RPMI8226 (cell line): ENCODE measurements around the gene CEL.

Experiments
- DNase-seq: peaks from one replicate; pipeline ENCODE4 v3.0.0-alpha.2; 2015

The CEL gene

GRCh38 chr9:133119103-133119845 is 57.5 kb downstream of the CEL start:
- no peak for DNase-seq

GRCh38 chr9:133119846-133120500 is 58.2 kb downstream of the CEL start:
- no peak for DNase-seq

- DNase-seq, result peak; percentile 31
These were observed 58.9 kb downstream of the CEL start for GRCh38 chr9:133120501-133121197.
